CD1c-positive myeloid dendritic cell (primary cell): ENCODE results near the gene MOB3B.
A peak's percentile ranks its signal among the peaks of the same experiment; 100 is the strongest.
"Not testable (repeated sequence)": the region's sequence is repeated elsewhere in the genome, so short reads cannot be mapped to it uniquely, and the experiment has no call there.

Experiments
- DNase-seq: peaks from one replicate; pipeline ENCODE4 v3.0.0-alpha.2; 2016; ENCODE audit errors: extremely low spot score

MOB3B gene

DNA sequence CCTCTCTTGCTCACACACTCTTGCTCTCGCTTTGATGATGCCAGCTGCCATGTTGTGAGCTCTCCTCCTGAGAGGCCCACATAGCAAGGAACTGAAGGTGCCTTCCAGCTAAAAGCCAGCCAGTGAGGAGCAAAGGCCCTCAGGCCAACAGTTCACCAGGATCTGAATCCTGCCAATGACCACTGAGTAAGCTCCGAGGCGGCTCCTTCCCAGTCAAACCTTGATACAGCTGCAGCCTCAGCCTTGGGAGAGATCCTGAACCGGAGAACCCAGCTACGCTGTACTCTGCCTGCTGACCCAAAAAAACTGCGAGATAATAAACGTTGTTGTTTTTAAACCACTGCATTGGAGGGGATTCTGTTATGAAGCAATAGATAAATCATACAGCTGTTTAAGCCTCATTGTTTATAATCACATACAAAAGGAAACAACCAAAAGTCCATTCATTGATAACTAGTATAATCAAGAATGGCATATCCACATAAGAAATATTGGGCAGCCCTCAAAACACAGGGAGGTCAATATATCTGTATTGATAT is 54.5 kb downstream of the MOB3B start:
- no peak for DNase-seq

- no peak for DNase-seq
Measured at GRCh38 chr9:27474305-27474704, 55.3 kb downstream of the MOB3B start.

- DNase-seq = no peak
Measured at GRCh38 chr9:27473111-27473529, 56.5 kb downstream of the MOB3B start.

DNA sequence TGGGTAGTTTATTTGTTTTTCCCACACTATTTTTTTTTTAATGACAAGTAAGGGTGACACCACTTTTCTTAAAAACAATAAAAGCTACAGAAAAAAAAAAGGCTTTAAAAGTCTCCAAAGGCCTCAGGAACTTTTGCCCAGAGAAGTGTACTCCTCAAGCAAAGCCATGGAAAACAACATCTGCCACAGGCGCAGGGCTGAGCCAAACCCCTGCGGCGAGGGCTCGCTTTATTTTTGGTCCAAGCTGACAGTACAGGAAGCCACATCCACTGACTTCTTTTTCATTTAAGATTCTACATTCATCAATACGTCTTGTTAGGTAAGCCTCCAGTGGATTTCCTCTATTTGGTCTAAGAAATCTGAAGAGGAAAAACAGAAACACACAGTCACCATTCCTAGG is 57.4 kb downstream of the MOB3B start:
- no peak for DNase-seq

DNA sequence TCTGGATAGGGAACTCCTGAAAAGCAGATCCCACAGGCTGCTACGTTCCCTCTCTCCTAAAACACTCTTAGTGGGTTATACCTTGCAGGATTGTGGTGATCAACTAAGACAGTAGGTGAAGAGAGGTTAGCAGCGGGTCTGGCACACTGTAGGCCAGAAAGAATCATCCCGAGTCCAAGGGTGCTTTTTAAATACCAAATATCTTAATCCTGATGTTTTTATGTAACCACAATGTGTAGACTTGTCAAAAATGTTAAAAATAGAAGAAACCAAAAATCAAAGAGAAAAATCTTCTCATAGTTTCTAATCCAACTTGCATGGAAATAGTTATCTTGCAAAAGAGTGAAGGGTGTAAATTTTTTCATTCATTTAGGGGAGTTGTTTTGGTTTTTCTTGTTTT is 57.8 kb downstream of the MOB3B start:
- no peak for DNase-seq

GRCh38 chr9:27471366-27471765 is 58.2 kb downstream of the MOB3B start:
- peak; percentile 45 for DNase-seq

DNA sequence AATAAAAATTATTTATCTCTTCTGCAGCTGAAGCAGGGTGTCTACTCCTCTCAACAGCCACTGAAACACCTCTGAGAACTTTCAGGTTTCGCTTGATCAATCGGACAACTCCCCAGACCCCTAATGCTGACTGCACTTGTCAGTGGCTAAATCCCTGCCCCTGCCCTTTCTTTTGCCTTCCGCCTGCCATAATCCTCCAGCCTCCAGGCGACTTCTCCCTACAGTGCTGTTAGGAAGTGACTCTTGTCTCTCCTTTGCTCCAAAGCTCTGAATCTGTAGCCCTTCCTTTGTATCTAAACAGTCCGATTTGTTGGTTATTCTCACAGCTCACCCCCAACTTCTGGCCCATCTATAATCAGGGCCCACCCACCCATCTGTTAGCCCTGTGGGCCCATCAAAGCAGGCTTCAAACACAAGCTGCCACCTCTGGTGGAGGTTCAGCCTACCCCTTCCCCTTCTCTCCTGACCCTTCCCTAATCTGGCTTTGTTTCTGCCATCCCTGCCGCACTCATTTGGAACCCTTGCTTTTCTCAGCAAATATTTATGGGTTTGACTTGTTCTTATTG is 59.2 kb downstream of the MOB3B start:
- no peak for DNase-seq

DNA sequence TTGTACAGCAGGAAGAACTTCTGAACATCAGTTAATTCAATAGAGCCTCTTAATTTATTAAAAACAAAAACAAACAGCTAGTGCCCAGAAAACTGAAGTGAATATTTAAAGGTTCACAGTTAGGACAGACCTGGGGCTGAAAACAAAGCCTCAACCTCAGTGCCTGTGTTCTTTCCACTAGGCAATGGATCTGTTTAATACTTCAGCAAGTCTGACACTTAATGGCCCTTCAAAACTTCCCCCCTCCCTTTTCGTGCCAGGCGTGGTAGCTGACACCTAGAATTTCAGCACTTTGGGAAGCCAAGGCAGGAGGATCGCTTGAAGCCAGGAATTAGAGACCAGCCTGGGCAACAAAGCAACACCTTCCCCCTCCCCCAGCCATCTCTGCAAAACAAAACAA is 60.1 kb downstream of the MOB3B start:
- DNase-seq = no peak

DNA sequence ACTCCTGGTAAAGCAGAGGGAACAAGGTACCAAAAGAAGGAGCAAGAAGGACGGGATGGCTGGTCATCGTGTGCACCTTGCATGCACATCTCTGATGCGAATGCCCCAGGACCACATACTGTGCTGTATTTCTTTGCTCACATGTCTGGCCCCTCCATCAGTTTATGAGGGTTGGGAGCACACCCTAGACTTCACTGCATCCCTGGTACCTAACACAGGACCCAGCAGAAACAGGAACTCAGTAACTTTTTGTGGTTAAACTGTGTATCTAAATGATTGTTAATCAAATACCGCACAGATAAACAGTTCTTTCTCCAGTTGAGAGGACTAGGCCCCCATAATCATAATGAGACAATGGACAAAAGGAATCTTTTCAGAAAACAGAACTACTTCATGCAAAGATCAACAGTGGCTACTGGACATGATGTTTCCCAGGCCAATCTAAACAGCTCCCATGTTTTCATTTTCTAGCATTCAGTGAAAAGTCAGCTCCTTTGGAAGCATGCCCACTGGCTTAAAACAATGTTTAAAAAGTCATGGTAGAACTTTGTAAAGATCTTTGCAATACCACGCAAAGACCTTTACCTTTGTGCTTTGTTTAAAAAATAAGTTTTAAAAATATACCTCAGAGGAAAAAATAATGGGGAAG is 61.0 kb downstream of the MOB3B start:
- peak; percentile 32 for DNase-seq

DNA sequence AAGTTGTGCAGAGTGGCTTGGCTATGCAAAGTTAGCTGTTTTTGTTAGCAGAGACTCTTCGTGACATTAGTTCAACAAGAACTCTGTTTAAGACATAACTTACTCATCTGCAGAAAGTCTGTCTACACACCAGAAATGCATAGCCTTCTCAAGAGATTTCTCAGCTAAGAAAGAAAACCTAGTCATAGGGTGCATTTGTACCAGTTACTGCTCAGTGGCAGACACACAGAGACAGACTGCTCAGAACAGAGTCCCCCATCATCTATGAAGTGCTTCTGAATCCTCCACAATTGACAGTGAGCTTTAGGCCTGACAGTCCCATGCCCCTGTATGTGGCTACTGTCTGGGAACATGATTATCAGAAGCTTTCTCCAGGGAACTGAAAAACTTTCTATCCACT is 61.6 kb downstream of the MOB3B start:
- no peak for DNase-seq

DNA sequence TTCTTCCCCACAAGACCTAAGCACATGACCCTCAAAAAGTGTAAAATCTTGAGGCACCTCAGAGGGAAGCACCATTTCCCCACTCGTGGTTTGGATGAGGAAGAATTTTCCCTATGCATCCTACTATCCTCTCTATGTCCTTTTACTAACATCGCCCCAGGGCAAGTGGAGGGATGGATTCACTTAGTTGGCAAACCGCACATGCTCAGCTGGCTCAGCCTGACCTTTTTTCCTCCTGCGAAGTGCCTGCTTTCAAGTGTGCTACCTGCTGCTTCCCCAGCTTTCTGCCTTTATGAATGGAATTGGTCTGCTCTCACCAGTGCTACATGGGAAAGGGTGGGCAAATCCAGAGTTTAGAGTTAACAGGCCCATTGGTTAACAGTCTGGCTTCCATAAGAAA is 62.1 kb downstream of the MOB3B start:
- DNase-seq = no peak

GRCh38 chr9:27466516-27466915 is 63.1 kb downstream of the MOB3B start:
- DNase-seq = peak; percentile 44

GRCh38 chr9:27464950-27465349 is 64.7 kb downstream of the MOB3B start:
- not testable (repeated sequence) for DNase-seq

- no peak for DNase-seq
Measured at GRCh38 chr9:27462846-27463245, 66.8 kb downstream of the MOB3B start.

GRCh38 chr9:27462434-27462833 is 67.2 kb downstream of the MOB3B start:
- peak; percentile 61 for DNase-seq

GRCh38 chr9:27460226-27461023 is 69.2 kb downstream of the MOB3B start:
- peak; percentile 90 for DNase-seq

DNA sequence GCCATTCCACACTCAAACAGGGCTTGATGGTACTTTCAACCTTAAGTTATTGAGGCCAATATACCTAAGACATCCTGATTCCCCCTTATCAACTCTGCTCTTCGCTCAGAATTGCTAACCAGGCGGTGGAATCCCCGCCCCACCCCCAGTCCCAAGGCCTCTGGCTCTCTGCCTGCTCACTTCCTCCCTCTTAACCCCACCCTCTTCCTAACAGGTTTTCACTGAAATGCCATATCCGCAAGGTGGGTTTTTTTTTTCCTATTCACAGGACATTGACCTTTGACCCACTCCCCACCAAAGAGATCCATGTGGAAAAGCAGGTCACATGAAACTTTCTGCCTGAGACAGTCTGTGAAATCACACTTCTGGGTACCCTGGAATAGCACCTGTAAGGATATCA is 72.2 kb downstream of the MOB3B start:
- no peak for DNase-seq

GRCh38 chr9:27453860-27454553 is 75.6 kb downstream of the MOB3B start:
- DNase-seq = no peak

- no peak for DNase-seq
Measured at GRCh38 chr9:27451207-27451797, 78.3 kb downstream of the MOB3B start.

- no peak for DNase-seq
Measured at GRCh38 chr9:27450752-27451151, 78.9 kb downstream of the MOB3B start.

- DNase-seq = not testable (repeated sequence)
Measured at GRCh38 chr9:27448356-27448755, 81.3 kb downstream of the MOB3B start.
